NK-92 treated with Interleukin-12 subunit alpha and Interleukin-12 subunit beta, amount 100 ng/mL, for 24 hours (cell line): Measurements from ENCODE around the gene AKAP7.

ENCODE experiments used
- DNase-seq: peaks from one replicate; lab custom pipeline; 2025; lab: John Stamatoyannopoulos, UW

AKAP7 gene

GRCh38 chr6:131134220-131134979, 867 bp upstream of the AKAP7 start:
- DNase-seq, result no peak

DNA sequence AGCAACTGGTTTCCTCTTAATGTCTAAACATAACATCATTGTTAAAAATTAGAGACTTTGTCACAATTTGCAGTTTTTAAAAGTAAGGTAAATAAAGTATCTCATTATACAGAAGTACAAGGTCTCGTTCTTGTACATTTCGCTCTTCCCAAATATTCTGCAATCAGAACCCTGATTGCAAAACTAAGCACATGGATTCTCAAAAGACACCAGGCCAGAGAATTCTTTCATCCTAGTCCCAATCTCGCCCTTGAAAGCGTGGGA, 355 bp upstream of the AKAP7 start:
- no peak for DNase-seq

- no peak for DNase-seq
Observed at GRCh38 chr6:131136021-131136786, 937 bp downstream of the AKAP7 start.

GRCh38 chr6:131139599-131139998, 4.3 kb downstream of the AKAP7 start:
- DNase-seq, result no peak

DNA sequence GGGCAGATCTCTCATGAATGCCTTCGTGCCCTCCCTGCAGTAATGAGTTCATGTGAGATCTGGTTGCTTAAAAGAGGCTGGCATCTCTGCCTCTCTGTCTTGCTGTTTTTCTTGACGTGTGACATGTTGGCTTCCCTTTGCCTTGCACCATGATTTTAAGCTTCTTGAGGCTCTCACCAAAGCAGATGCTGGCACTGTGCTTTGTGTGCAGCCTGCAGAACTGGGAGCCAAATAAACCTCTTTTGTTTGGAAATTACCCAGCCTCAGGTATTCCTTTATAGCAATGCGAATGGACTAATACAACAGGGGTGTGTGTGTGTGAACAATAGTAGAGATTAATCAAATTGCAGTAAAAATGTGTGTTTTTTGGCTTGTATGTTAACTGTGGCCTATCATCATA, 8.1 kb downstream of the AKAP7 start:
- DNase-seq, result no peak

DNA sequence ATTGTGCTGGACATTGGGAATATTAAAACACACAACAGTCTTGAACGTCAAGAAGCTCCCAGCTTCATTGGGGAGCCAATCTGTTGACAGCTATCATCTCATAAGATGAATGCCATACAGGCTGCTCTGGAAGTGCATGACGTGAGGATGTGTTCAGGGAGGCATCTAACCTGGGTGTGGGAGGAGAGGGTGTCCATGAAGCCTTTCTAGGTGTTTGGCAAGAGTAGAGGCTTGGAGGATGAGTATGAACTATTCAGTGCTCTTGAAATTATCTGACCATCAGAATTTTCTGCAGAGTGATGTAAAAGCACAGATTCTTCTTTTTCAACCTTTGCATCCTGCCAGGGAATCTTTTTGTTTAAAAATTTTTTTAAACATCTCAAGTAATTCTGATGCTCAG, 11.6 kb downstream of the AKAP7 start:
- DNase-seq, result no peak

- DNase-seq, result no peak
Observed at GRCh38 chr6:131156411-131156810, 21.1 kb downstream of the AKAP7 start.

- DNase-seq, result no peak
Observed at GRCh38 chr6:131159578-131159977, 24.3 kb downstream of the AKAP7 start.

DNA sequence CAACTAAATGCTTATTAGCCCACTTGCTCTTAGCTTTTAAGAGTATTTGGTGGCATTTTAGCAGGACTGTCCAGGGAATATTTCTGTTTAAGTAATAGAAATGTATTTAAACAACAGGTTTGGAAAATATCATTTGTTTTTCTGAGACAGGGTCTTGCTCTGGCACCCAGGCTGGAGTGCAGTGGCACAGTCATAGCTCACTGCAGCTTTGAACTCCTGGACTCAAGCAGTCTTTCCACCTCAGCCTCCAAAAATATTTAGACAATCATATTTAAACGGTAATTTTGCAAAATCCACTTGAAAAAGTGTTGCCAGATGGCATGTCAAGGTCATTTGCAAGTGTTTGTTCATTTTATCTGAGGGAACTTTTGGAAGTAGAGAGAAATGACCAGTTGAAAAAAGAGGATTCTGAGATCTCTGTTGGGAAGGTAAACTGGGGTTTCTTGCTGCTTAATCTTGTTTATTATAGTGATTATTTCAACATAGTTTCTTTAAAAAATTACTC, 25.0 kb downstream of the AKAP7 start:
- no peak for DNase-seq

- no peak for DNase-seq
Observed at GRCh38 chr6:131161987-131162386, 26.7 kb downstream of the AKAP7 start.

DNA sequence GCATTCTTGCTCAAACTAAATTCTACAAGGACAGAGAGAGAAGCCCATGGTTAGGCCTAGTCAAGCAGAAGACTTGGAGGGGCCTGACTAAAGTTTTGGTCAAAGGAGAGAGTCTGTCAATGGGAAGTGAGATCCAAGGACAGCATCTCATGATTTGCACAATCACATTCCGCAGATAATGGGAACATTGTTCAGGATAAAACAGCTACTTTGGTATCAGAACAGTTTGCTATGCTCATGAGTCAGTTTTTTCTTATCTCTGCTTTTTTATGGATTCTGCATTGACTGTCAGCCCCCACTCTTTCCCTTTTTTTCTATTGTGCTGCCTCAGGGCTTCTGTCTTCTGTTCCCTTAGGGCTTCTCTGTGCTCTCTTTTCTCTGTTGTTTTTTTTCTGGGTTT, 28.6 kb downstream of the AKAP7 start:
- no peak for DNase-seq

GRCh38 chr6:131164506-131164905, 29.2 kb downstream of the AKAP7 start:
- DNase-seq, result no peak

GRCh38 chr6:131167773-131168172, 32.5 kb downstream of the AKAP7 start:
- DNase-seq, result no peak

DNA sequence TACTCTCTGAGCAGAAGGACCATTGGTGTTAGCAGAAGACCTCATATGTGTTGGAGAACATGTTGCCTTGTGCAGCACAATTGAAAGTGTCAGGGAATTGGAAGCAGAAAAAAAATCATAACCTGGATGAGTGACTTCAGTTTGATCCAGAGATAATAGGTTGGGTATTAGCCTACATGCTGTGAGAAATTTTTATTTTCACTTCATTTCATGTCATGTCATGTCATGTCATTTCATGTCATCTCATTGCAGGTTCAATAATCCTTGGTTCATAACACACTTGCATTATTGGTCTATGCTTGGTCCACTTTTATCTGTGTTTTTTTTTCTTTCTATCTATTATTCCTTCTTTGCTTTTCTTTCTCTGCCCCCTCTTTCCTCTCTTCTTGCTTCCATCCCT, 34.3 kb downstream of the AKAP7 start:
- no peak for DNase-seq

DNA sequence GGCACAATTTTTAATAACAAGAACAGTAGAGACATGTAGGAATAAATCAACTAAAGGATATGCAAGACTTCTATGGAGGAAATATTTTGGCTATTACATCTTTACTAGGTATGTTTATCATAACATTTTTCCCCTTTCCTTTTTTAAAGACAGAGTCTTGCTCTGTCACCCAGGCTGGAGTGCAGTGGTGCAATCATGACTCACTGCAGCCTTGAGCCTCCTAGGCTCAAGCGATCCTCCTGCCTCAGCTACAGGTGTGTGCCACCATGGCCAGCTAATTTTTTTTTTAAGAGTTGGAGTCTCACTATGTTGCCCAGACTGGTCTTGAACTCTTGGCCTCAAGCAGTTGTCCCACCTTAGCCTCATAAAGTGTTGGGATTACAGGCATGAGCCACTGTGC, 37.0 kb downstream of the AKAP7 start:
- DNase-seq, result no peak

DNA sequence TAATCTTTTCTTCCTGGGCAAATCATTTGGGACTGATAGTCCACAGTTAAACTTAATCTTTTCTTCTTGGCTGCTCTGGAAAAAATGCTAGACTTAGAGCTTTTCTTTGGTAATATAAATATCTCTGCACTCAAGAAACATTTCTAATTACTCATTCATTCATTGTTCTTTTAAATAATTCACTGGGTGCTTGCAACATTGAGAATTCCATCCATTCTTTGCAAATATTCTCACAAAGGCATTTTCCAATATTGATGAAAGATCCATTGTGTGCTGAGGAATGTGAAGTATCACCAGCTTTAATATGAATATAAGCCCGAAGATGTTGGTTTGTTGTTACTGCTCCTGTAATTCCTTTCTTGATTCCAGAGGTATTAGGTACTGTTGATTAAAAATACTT, 38.4 kb downstream of the AKAP7 start:
- DNase-seq, result no peak

GRCh38 chr6:131175564-131175963, 40.3 kb downstream of the AKAP7 start:
- DNase-seq, result no peak

DNA sequence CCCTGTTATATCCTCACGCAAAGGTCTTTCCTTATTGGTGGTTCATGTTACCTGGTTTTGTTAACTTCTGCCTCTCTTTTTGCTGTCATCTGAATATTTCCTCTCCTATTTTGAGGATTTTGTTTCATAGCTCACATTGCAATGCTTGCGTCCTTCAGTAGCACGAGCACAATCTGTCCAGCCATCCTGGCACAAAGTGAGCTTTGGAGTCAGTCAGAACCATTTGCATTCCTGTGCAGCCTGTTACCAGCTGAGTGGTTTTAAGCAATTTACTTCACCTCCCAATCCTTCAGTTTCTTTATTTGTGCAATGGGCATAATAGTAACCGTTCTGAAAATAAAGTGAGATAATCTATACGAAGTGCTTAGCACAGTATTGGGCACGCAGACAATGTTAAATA, 42.7 kb downstream of the AKAP7 start:
- DNase-seq, result no peak

- DNase-seq, result no peak
Observed at GRCh38 chr6:131182991-131183425, 47.7 kb downstream of the AKAP7 start.

DNA sequence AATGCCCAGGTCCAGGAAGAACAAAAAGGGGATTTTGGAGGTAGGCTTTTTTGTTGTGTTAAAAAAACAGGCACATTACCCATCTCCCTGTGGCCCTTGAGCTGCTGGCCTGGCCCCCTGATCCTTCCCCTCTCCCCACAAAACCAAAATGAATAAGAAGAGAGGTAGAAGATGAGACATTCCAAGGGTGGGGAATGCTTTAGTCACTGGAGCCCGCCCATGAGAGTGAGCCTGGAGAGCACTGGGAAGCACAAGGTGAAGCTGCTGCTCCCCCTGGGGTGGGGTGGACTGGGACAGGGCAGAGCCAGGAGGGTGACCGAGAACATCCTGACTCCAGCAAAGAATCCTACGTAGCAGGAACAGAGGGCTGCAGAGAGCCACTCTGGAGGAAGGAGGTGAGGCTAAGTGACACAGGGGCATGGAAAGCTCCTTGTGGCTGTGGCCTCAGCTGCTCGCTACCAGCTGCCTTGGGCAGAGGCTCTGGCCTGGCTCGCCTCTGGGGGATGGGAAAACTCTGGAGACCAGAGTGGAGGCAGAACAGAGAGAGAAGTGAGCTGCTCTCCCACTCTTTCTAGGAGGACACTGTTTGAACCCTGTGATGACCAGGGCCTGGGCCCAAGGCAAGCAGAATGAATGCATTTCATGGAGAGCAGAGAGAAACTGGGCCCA, 48.3 kb downstream of the AKAP7 start:
- no peak for DNase-seq

GRCh38 chr6:131191590-131191989, 56.3 kb downstream of the AKAP7 start:
- DNase-seq, result no peak

GRCh38 chr6:131197716-131198115, 62.4 kb downstream of the AKAP7 start:
- no peak for DNase-seq
